Posterior vena cava (tissue), 2 donors: ENCODE results near the gene CETN2. TPM values are rescaled to one million over a fixed set of nuclear protein-coding genes. Genes with fewer than 3 reads are reported as not detected.
A peak's percentile ranks its signal among the peaks of the same experiment; 100 is the strongest.
"Not testable (repeated sequence)": the region's sequence is repeated elsewhere in the genome, so short reads cannot be mapped to it uniquely, and the experiment has no call there.

Experiments
- DNase-seq: peaks from one replicate; pipeline ENCODE4 v3.0.0-alpha.2; 2020; ENCODE audit warnings: low spot score
- intact Hi-C, 2 donors: fragments of 100-400 bp; cut with DNase I; formaldehyde crosslinking; loops; one replicate each; pipeline versions ENCODE4 v1.14.1 to v1.14.2; 2022 to 2023
- total RNA-seq, 2 donors: library from RNA; stranded (reverse); fragmentation: NEBNext Ultra II Directional; extraction: Animal tissue kit (Norgen Biotek cat#: 25700); gene quantifications; one replicate each; pipeline ENCODE4 v1.2.1, GENCODE V29; 2021
- donor health status: DM: yes; HTN: yes; CAD: no.
- donor health status: DM: yes; HTN: yes; CAD: no.

Gene CETN2
- total RNA-seq, 2 donors from 2014 or later = 27.9 to 33.1 TPM

GRCh38 chrX:152842772-152843338 lies 12.3 kb upstream of the CETN2 start:
- intact Hi-C loops = no loop called here
- DNase-seq = no peak

GRCh38 chrX:152835470-152835869 lies 4.9 kb upstream of the CETN2 start:
- DNase-seq, intact Hi-C loops: not testable (repeated sequence)

- intact Hi-C loops = no loop called here
- DNase-seq = no peak
These were observed 2.8 kb upstream of the CETN2 start for GRCh38 chrX:152833378-152833777.

GRCh38 chrX:152832520-152832919 lies 2.0 kb upstream of the CETN2 start:
- intact Hi-C loops = no loop called here
- DNase-seq = peak; percentile 23

GRCh38 chrX:152831391-152831790 lies 834 bp upstream of the CETN2 start:
- intact Hi-C loops = no loop called here

GRCh38 chrX:152824841-152825374 lies 5.6 kb downstream of the CETN2 start:
- intact Hi-C loops = no loop called here
- DNase-seq = peak; percentile 29

More at GRCh38 chrX:152831391-152831790, 834 bp upstream of the CETN2 start:
- no peak for DNase-seq

GRCh38 chrX:152823657-152824056 lies 6.9 kb downstream of the CETN2 start:
- intact Hi-C loops = no loop called here
- no peak for DNase-seq

- intact Hi-C loops = no loop called here
- DNase-seq = no peak
These were observed 8.0 kb downstream of the CETN2 start for GRCh38 chrX:152822383-152823086.

GRCh38 chrX:152821145-152821765 lies 9.3 kb downstream of the CETN2 start:
- no peak for DNase-seq
- intact Hi-C loops = no loop called here

GRCh38 chrX:152819732-152820131 lies 10.8 kb downstream of the CETN2 start:
- no peak for DNase-seq
- intact Hi-C loops = no loop called here

- DNase-seq = no peak
- intact Hi-C loops = no loop called here
These were observed 11.3 kb downstream of the CETN2 start for GRCh38 chrX:152819266-152819665.

GRCh38 chrX:152818356-152818755 lies 12.2 kb downstream of the CETN2 start:
- intact Hi-C loops = no loop called here
- DNase-seq = no peak

- no peak for DNase-seq
- intact Hi-C loops = no loop called here
These were observed 13.3 kb downstream of the CETN2 start for GRCh38 chrX:152817078-152817764.

- DNase-seq = no peak
- intact Hi-C loops = no loop called here
These were observed 16.5 kb downstream of the CETN2 start for GRCh38 chrX:152814048-152814447.

- no peak for DNase-seq
These were observed 17.4 kb downstream of the CETN2 start for GRCh38 chrX:152813206-152813605.

GRCh38 chrX:152810403-152810802 lies 20.2 kb downstream of the CETN2 start:
- no peak for DNase-seq
- intact Hi-C loops = no loop called here

More at GRCh38 chrX:152813206-152813605, 17.4 kb downstream of the CETN2 start:
- intact Hi-C loops = no loop called here

- intact Hi-C loops = no loop called here
- DNase-seq = no peak
These were observed 24.5 kb downstream of the CETN2 start for GRCh38 chrX:152806035-152806434.

GRCh38 chrX:152798945-152799344 lies 31.6 kb downstream of the CETN2 start:
- intact Hi-C loops = no loop called here
- DNase-seq = no peak

GRCh38 chrX:152787062-152787461 lies 43.5 kb downstream of the CETN2 start:
- intact Hi-C loops = not testable (repeated sequence)

More at GRCh38 chrX:152787062-152787461, 43.5 kb downstream of the CETN2 start:
- DNase-seq = not testable (repeated sequence)
